ENCODE measurements around the gene SPG11.
"Not testable (repeated sequence)": the region's sequence is repeated elsewhere in the genome, so short reads cannot be mapped to it uniquely, and the experiment has no call there.

Gene SPG11

DNA sequence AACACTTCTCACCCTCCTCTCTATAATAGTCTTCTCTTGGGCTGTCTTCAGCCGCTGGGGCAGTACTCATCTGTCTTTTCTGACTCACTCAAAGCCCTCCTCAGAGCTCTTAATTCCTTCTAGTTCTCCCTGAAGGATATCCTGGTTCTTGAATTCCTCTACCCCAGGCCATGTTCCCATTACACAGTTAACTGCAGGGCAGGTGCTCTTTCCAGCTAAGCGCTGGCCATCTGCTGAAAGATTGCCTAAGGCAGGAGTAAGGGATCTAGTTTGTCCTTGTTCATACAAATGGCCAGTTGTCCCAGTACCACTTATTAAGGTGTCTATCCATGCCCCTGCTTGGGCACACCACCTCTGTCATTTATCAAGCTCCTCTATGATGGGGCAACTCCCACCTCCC, 10.2 kb upstream of the SPG11 start:
- no peak for DNase-seq

DNA sequence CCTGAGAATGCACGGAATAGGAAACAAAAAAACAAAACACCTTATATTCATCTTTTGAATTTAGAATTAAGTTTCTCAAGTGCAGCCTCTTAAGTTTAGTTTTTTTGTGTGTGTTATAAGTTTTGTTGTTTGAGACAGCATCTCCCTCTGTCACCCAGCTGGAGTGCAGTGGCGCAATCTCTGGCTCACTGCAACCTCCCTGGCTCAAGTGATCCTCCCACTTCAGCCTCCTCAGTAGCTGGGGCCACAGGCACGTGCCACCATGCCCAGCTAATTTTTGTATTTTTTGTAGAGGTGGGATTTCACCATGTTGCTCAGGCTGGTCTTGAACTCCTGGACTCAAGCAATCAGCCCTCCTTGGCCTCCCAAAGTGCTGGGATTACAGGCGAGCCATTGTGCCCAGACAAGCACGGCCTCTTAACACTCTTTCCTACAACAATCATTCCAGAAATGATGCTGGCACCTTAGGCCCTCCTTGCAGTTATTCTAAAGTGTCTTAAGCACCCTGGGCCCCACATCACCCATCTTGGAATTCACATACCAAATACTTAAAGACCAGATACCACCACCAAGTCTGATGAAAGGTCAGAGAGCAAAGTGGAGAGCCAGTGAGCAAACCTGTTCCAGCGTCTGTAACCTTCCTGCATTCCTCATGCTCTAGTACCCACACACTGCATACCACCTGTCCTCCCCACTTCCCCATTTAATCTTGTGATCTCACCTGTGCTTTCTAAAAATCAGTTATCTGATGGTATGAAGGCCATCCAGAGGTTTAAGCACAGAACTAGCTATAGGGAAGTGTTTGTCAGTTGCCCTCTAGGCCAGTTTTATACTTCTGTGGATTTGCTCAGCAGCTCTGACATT, 6.9 kb upstream of the SPG11 start:
- DNase-seq = no peak

DNA sequence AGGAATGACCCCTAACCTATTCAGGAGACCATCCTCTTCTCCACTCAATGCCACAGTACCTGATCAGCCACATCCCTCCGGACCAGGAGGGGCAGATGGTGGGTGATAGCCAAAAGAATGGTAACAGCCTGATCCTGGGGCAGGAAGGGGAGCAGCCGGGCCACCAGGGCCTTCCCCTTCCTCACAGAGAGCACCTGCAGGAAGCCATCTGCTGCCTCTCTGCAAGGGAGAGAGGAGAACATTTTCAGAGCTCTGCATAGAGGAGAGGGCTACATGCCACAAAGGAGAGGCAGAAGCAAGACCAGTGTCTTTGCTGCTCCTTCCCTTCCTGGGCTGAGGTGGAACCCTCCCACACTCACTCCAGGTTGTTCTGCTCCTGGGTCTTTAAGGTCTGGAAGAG, 5.5 kb upstream of the SPG11 start:
- DNase-seq = no peak

DNA sequence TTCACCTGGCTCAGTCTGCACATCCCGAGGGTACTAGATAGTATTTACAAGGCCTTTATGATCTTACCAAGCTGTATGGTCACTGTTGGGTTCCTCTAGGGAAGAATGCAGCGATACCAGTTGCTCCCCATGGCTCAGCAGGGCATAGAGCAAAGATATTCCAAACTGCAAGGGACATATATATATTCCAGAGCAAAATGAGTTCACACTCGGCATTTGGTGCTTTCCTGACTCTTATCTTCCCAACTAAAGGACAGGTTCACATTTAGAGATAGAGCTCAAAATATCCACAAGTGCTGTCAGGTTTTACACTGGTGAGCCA, 3.5 kb upstream of the SPG11 start:
- DNase-seq = no peak

DNA sequence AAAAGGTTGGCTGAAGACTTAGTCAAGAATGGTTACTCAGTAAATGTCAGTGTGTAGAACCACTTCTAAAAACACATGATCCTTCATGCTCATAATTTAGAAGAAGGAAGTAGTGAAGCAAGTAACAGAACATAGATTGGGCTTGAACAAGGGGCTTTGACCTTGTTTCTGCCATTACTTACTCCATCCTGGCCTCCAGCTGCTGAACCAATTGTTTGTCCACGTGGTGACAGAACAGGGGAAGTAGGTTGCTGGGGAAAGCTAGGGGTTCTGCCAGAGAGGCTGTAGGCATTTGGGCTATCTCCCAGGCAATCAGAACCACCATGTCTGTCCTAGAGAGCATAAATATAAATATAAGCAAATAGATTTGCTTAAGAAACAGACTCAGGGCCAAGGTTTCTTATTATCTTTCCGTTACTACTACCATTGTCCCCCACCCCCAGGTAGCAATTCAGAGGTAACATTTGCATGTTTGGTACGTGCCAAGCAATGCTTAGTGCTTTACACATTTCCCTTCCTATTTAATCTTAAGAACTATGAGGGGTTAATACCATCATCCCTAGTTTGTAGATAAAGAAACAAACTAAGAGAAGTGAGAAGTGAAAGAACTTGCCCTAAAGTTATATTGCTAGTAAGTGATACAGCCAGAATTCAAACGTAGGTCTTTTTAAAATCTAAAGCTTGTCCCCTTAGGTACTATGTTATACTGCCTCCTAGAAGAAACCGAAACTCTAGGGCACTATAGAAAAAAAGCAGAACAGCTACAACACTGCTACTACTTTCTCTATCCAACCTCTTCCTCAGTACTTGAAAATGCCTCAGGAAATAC, 3.0 kb upstream of the SPG11 start:
- no peak for DNase-seq

DNA sequence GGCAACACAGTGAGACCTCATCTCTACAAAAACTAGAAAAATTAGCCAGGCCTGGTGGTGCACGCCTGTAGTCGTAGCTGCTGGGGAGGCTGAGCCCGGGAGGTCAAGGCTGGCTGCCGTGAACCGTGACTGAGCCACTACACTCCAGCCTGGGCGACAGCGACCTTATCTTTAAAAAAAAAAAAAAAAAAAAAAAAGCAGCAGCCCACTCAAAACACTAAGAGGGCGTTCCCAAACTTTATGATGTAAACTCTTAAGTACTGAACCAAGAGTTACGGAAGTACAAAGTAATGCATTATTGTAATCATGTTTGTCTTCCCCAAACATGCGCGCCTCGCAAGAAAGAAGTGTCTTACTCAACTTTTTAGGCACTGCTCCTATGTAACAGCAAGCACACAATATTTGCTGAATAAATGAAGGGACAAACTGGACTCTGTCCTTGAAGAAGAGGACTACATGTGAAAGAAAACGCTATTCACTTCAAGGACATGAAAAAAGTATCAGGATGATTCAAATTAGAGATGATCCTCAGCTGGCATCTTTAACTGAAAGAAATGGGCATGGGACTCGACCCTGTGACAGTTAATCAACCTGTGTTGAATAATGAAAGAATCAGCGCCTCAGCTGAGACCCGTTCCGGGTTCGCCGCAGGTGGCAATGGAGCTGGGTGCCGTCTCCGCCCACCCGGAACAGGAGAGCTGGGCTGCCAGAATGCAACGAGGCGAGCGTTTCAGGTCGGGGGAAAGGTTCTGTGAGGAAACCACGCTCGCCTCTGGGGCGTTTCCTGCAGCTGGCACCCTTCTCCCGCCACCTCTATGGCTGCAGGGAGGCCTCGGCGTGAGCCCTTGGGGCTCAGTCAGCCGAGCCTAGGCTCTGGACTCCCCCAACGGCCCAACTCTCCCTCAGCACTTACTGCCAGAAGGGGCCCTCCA, 718 bp downstream of the SPG11 start:
- DNase-seq = peak; percentile 7

DNA sequence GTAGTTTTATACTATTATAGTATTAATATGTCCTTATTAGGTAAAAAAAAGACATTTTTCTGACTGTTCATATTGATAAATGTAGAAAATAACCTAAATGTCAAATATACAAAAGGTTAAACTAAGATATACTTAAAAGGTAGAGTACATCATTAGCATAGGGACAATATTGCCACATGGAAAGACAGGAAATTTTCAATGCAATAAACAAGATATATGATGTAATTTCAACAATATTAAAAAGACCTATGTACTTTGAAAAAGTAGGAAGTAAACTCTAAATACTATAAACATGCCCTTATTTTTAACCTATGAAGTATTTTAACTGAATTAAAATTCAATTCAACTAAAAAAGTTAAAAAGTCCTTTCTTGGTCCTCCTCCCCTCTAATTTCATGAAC, 1.9 kb downstream of the SPG11 start:
- no peak for DNase-seq

DNA sequence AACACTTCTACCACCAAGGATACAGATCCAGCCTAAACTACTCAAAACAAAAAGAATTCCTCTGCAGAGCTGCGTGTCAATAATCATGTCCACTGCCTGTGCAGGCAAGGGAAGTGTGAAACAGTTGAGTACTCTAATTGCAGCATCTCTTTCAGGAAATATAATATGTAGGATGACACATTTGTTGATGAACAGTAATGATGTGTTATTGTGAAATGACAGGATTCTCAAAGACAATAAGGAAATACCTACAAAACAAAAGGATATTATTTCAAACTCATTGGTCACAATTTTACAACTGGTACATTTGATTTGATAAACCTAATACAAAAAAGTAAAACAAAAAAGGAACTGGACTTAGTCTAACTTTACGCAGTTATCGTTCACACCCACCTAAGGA, 4.4 kb downstream of the SPG11 start:
- DNase-seq = no peak

DNA sequence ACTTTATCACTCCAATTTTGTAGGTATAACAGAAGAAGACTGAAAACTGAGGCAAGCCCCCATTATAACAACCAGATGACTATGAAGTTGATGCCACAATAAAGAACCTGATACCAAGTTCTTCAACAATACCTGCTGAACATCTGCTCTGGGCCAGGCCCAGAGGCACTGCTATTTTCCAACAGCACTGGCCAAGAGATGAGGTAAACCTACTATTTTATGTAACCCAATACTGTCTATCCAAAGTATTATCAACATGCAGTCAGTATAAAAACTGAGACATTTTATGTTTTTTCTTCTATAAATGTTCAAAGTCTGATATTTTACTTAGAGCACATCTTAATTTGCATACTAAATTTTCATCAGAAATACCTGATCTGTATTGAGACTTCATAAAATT, 6.1 kb downstream of the SPG11 start:
- DNase-seq = no peak

DNA sequence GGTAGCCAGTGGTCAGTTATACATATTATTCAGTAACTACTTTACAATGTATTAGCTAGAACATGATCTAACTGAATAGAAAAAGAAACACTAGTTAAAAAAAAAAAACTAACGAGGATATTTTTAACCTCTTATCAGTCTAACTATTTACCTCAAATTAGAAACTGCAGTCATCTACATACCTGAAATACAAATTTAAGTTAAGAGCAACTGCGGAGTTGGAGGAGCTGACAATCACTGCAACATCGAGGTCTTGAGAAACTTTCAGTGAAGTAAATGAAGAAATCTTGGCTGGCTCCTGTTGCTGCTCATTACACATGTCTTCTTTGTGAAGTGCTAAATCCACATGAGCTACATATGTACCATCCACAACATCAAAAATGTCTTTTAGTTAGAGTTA, 6.5 kb downstream of the SPG11 start:
- no peak for DNase-seq

DNA sequence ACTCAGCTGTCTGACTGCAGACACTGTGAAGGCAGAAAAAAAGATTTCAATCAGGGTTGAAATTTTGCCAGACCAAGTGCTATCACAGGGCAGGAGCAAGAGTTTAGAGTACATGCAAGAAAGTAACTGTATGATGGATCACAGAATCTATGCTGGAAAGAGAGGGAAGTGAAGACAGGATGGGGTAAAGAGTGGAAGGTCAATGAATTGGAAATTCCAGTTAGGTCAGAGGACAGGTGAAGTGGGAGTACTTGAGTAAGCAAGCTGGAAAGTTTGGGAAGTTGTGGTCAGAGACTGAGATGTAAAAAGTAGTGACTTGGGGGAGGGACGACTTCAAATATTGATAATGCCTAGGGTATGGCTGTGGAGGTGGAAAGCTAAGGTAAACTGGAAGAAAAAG, 7.2 kb downstream of the SPG11 start:
- no peak for DNase-seq

DNA sequence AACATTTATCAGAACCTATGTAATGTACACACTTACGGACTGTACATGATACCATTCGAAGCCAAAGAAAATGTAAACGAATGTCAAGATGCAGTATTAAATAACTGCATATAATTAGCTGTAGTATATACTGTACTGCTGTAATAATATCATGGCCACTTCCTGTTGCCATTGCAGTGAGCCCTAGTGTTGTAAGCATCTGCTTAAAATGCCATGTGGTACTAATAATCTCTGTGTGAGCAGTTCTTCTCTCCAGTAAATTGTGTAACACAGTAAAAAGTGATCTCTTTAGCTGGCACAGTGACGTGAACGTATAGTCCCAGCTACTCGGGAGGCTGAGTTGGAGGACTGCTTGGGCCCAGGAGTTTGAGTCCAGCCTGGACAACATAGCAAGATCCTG, 8.6 kb downstream of the SPG11 start:
- no peak for DNase-seq

DNA sequence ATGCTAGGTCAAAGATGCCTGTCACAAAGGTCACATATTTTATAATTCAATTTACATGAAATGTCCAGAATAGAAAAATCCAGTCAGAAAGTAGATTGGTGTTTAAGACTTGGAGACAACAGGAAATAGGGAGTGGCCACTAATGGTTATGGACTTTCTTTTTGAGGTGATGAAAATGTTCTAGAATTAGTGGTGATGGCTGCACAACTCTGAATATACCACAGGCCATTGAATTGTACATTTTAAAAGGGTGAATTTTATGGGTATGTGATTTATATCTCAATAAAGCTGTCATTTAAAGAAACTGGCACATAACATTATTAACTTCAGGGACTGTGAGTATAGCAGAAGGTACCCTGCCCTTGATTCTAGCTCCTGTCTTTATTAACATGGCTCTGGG, 15.8 kb downstream of the SPG11 start:
- DNase-seq = no peak

DNA sequence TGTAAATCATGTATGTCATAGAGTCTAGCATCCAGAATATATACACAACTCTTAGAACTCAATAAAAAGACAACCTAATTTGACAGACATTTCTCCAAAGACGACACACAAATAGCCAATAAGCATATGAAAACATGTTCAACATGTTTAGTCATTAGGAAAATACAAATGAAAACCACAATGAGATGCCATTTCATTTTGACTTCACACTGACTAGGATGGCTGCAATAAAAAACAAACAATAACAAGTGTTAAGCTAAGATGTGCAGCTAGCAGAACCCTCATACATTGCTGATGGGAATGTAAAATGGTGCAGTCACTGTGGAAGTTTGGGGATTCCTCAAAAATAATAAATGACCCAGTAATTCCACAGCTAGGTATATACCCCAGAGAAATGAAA, 16.4 kb downstream of the SPG11 start:
- DNase-seq = no peak

DNA sequence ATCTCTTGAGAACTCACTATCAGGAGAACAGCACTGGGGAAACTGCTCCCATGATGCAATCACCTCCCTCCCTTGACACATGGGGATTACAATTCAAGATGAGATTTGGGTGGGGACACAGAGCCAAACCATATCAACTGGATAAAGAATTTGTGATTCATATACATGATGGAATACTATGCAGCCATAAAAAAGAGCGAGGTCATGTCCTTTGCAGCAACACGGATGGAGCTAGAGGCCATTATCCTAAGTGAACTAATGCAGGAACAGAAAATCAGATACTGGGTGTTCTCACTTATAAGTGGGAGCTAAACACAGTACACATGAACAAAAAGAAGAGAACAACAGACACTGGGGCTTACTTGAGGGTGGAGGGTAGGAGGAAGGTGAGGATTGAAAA, 17.0 kb downstream of the SPG11 start:
- DNase-seq = no peak

DNA sequence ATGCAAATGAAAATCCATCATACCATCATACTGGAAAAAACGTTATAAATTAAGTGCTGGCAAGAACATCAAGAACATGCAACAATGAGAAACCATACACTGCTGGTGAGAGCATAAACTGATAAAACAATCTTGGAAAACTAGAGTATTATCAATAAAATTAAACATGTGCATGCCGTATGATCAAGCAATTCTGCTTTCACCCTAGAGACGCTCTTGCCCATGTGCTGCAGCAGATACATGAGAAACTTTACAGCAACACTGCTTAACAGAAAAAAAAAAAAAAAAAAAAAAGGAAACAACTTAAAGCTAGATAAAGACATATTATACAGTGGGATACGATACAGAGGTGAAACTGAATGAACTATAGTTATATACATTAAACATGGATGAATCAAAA, 21.8 kb downstream of the SPG11 start:
- no peak for DNase-seq

DNA sequence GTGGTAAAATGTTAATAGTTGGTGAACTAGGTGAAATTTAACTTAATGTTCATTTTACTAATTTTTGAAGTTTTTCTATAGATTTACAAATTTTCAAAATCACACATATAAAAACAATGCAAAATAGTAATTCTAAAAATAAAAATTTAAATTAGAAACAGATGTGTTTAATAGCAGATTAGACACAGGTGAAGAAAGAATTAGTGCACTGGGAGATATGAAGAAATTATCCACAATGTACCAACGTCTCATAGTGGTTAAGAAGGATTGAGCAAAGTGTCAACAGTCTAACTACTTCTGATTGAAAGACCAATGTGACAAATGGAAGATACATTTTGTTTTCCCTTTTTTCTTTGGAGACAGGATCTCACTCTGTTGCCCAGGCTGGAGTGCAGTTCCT, 26.5 kb downstream of the SPG11 start:
- no peak for DNase-seq

DNA sequence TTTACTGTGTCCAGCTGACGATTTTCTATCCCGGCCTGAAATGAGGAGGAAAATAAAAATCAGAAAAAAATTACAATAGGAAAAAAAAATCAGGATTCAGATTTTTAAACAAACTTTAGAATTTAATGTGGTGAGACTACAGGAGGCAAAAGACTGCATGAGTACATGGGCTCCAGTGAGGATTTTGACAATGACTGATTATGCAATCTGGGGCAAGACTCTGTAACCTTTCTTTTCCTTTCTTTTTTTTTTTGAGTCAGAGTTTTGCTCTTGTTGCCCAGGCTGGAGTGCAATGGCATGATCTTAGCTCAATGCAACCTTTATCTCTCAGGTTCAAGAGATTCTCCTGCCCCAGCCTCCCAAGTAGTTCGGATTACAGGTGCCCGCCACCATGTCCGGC, 29.9 kb downstream of the SPG11 start:
- no peak for DNase-seq

DNA sequence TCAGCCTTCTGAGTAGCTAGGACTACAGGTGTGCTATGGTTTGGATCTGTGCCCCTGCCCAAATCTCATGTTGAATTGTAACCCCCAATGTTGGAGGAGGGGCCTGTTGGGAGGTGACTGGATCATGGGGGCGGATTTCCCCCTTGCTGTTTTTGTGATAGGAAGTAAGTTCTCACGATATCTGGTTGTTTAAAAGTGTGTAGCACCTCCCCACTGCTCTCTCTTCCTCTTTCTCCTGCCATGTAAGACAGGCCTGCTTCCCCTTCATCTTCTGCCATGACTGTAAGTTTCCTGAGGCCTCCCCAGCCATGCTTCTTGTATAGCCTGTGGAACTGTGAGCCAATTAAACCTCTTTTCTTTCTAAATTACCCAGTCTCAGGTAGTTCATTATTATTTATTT, 38.2 kb downstream of the SPG11 start:
- not testable (repeated sequence) for DNase-seq

DNA sequence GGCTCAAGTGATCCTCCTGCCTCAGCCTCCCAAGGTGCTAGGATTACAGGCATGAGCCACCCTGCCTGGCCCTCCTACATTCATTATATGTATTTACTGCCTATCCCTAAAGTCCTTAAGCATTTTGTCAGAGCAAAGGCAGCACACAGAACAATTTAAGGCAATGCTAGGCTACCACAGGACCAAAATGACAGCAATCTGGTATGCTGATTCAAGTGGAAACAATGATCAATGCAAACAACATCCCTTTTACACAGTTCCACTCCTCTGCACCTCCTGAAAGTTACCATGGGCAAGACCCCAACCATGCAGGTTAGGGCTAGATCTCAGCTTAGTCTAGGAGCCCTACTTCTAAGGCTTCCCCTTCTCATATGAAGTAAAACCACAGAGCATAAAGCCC, 40.3 kb downstream of the SPG11 start:
- no peak for DNase-seq

DNA sequence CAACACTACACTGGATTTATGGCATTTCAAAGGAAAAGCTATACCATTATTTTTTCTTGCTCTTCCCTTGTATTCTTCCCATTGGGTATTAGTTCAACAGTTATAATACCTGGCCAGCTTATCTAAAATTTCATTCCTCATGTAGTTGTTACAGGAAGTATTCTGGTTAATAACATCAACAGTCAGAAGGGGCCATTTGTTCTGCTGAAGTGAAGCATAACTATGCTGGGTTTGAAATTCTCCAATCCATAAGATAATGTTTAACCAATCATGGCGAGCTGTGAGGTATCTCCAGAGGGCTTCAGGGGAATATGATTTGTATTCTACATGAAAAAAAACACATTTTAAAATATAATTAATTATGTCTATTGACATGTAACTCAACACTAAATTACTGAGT, 43.4 kb downstream of the SPG11 start:
- no peak for DNase-seq

DNA sequence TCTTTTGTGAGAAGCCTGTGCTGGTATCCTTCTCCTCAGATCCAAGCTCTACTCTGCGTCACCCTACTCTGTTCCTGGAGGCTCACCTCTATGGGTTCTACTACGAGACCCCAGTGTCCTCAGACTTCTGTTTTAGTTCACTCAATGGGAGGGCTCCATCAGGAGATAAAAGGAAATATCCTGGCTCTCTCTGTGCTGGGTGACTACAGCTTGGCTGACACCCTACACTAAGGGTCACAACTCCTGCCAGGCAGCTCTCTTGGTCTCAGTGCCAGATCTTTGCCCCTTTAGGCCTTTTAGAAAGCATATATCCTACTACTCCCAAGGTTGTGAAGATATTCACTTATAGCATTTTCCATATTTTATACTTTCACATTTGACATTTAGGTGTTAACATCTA, 46.5 kb downstream of the SPG11 start:
- DNase-seq = no peak

DNA sequence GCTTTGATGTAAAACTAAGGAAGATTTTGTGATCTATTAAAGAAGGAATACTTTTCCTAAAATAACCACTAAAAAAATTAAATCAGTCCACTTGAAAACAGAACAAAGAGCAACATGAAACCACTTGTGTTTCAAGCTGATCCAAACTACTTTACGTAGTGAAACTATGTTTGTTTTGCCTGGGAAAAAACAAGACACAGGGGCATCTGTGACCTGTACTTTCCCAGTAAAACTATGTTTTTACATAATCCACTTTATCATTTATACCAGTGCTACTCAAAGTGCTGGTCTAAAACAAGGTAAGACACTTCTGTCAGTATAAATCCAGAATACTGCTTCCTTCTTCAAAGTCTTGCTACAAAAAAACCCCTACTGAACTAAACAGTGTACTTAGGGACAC, 56.7 kb downstream of the SPG11 start:
- no peak for DNase-seq

DNA sequence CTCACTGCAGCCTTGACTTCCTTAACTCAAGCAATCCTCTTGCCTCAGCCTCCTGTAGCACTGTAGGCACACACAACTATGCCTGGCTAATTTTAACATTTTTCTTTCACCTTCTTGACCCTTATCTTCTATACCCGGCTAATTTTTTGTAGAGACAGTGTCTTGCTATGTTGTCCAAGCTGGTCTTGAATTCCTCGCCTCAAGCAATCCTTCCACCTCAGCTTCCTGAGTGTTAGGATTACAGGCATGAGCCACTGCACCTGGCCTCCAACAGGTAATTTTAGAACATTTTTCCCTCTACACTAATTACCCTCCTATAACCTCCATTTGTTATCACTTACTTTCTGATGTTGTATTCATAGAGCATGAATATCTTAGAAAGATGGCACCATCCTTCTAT, 60.3 kb downstream of the SPG11 start:
- DNase-seq = no peak
